H1 (cell line): ENCODE data around the gene OPA3. TPM values are rescaled to one million over a fixed set of nuclear protein-coding genes. Genes with fewer than 3 reads are reported as not detected.

ENCODE experiments used
- CTCF ChIA-PET: fragments of 300-600 bp; sonication (Branson Sonifier 250); formaldehyde crosslinking; loops from one replicate; lab custom pipeline; 2021; ENCODE audit not compliant: partially characterized antibody; lab: Charles Lee
- POLR2A ChIA-PET: fragments of 300-600 bp; sonication (Branson Sonifier 250); formaldehyde crosslinking; loops from one replicate; lab custom pipeline; 2021; ENCODE audit warnings: inconsistent platforms; ENCODE audit not compliant: partially characterized antibody; lab: Charles Lee
- DNase-seq, 2 experiments: peaks; one replicate each; pipeline versions ENCODE4 v3.0.0 to v3.0.0-alpha.2; 2010 to 2022; ENCODE audit warnings: low spot score in 2 of 2, low read depth in 1 of 2, mixed read lengths in 1 of 2
- FAIRE-seq: peaks from 2 replicates; lab custom pipeline; 2011; peaks lifted over from hg19 to GRCh38; lab: Jason Lieb, UNC
- H2AFZ ChIP-seq: 2 replicates; pipeline ENCODE4 v1.8.1; 2012; ENCODE audit warnings: low read length, inconsistent platforms
- H2AK5ac ChIP-seq: 2 replicates; pipeline ENCODE4 v1.6.1; 2013; ENCODE audit warnings: low read depth, low read length
- H2BK120ac ChIP-seq: replicated peaks from 2 replicates; pipeline ENCODE3; 2013; ENCODE audit warnings: low read depth, low read length, inconsistent platforms
- H2BK12ac ChIP-seq: 2 replicates; pipeline ENCODE4 v1.6.1; 2013; ENCODE audit warnings: low read depth, low read length
- H2BK15ac ChIP-seq: 2 replicates; pipeline ENCODE4 v1.6.1; 2013; ENCODE audit warnings: low read length
- H2BK20ac ChIP-seq: 2 replicates; pipeline ENCODE4 v1.6.1; 2013; ENCODE audit warnings: low read length
- H2BK5ac ChIP-seq: 2 replicates; pipeline ENCODE4 v1.6.1; 2013; ENCODE audit warnings: low read depth, low read length
- H3K14ac ChIP-seq: 2 replicates; pipeline ENCODE4 v1.6.1; 2013; ENCODE audit warnings: inconsistent platforms; ENCODE audit not compliant: insufficient read length
- H3K18ac ChIP-seq: 2 replicates; pipeline ENCODE4 v1.6.1; 2013; ENCODE audit warnings: low read length; ENCODE audit errors: extremely low read depth
- H3K23ac ChIP-seq: 2 replicates; pipeline ENCODE4 v1.6.1; 2013; ENCODE audit warnings: inconsistent platforms; ENCODE audit not compliant: insufficient read length
- H3K23me2 ChIP-seq: 2 replicates; pipeline ENCODE4 v1.6.1; 2013; ENCODE audit warnings: low read depth, low read length
- H3K27ac ChIP-seq: 2 replicates; pipeline ENCODE4 v1.6.1; 2011; ENCODE audit warnings: low read depth, low read length, inconsistent platforms
- H3K27me3 ChIP-seq, 4 experiments: replicated peaks in 1 of 4; 1 replicate in 1 of 4; 2 replicates in 3 of 4; pipeline versions ENCODE4 v1.6.1 to v1.8.1; 2011 to 2013; ENCODE audit warnings: low read length in 3 of 4, mild to moderate bottlenecking in 3 of 4, inconsistent platforms in 2 of 4, mixed read lengths in 2 of 4, moderate library complexity in 1 of 4; ENCODE audit not compliant: control insufficient read depth in 3 of 4, insufficient read depth in 3 of 4; ENCODE audit errors: extremely low read depth in 1 of 4
- H3K36me3 ChIP-seq, 4 experiments: 2 replicates each; pipeline versions ENCODE4 v1.6.1 to v1.8.1; 2011 to 2013; ENCODE audit warnings: mild to moderate bottlenecking in 4 of 4, low read length in 3 of 4, moderate library complexity in 2 of 4, control low read depth in 1 of 4, inconsistent platforms in 1 of 4; ENCODE audit not compliant: insufficient read depth in 4 of 4, control insufficient read depth in 2 of 4
- H3K4ac ChIP-seq: replicated peaks from 2 replicates; pipeline ENCODE3; 2013; ENCODE audit warnings: low read length, low read depth, mixed read lengths, inconsistent platforms; ENCODE audit not compliant: insufficient read length
- H3K4me1 ChIP-seq, 4 experiments: replicated peaks in 1 of 4; 1 replicate in 1 of 4; 2 replicates in 3 of 4; pipeline versions ENCODE4 v1.6.1 to v1.8.1; 2011 to 2013; ENCODE audit warnings: low read length in 3 of 4, inconsistent platforms in 2 of 4, mixed read lengths in 1 of 4; ENCODE audit not compliant: insufficient read depth in 4 of 4, control insufficient read depth in 3 of 4
- H3K4me2 ChIP-seq, 2 experiments: 2 replicates each; pipeline versions ENCODE4 v1.6.1 to v1.8.1; 2011 to 2013; ENCODE audit warnings: low read depth in 2 of 2, low read length in 2 of 2, control low read depth in 1 of 2, inconsistent platforms in 1 of 2, mild to moderate bottlenecking in 1 of 2; ENCODE audit not compliant: insufficient read depth in 1 of 2
- H3K4me3 ChIP-seq, 4 experiments: fragments of 200-600, 300-600 bp in 1 of 4; sonication (generic), shearing (Covaris generic), sonication (Bioruptor Twin) in 1 of 4; 2 replicates each; pipeline versions ENCODE4 v1.5.1 to v1.8.1; 2011 to 2016; ENCODE audit warnings: low read length in 4 of 4, low read depth in 3 of 4, control low read depth in 2 of 4, inconsistent platforms in 2 of 4, mild to moderate bottlenecking in 2 of 4, mixed read lengths in 1 of 4, moderate library complexity in 1 of 4; ENCODE audit not compliant: insufficient read depth in 2 of 4; ENCODE audit errors: extremely low read depth in 1 of 4
- H3K56ac ChIP-seq: replicated peaks from 2 replicates; pipeline ENCODE3; 2013; ENCODE audit warnings: low read depth, mild to moderate bottlenecking, mixed read lengths, low read length, inconsistent platforms; ENCODE audit not compliant: insufficient read length
- H3K79me1 ChIP-seq: 2 replicates; pipeline ENCODE4 v1.6.1; 2013; ENCODE audit warnings: low read depth, low read length, control low read depth
- H3K79me2 ChIP-seq, 2 experiments: 2 replicates each; pipeline versions ENCODE4 v1.6.1 to v1.8.1; 2012 to 2013; ENCODE audit warnings: low read length in 2 of 2, mild to moderate bottlenecking in 2 of 2, inconsistent platforms in 1 of 2; ENCODE audit not compliant: insufficient read depth in 2 of 2, control insufficient read depth in 1 of 2
- H3K9ac ChIP-seq, 4 experiments: replicated peaks in 1 of 4; 1 replicate in 1 of 4; 2 replicates in 3 of 4; pipeline versions ENCODE4 v1.6.1 to v1.8.1; 2011 to 2013; ENCODE audit warnings: low read depth in 3 of 4, low read length in 3 of 4, control low read depth in 2 of 4, mild to moderate bottlenecking in 2 of 4, moderate library complexity in 2 of 4, inconsistent platforms in 1 of 4; ENCODE audit errors: extremely low read depth in 1 of 4
- H3K9me3 ChIP-seq, 2 experiments: 2 replicates each; pipeline versions ENCODE4 v1.6.1 to v1.8.1; 2012 to 2013; ENCODE audit warnings: mild to moderate bottlenecking in 2 of 2, moderate library complexity in 2 of 2, control low read depth in 1 of 2, inconsistent platforms in 1 of 2, low read depth in 1 of 2, low read length in 1 of 2, mixed read lengths in 1 of 2; ENCODE audit not compliant: insufficient read depth in 2 of 2
- H4K20me1 ChIP-seq, 2 experiments: replicated peaks in 1 of 2; 2 replicates each; pipeline versions ENCODE3 to v1.8.1; 2011 to 2013; ENCODE audit warnings: inconsistent platforms in 2 of 2, low read length in 2 of 2, mild to moderate bottlenecking in 1 of 2; ENCODE audit not compliant: insufficient read depth in 2 of 2, control insufficient read depth in 1 of 2
- H4K5ac ChIP-seq: 2 replicates; pipeline ENCODE4 v1.6.1; 2013; ENCODE audit warnings: low read length, low read depth, mixed read lengths, inconsistent platforms; ENCODE audit not compliant: insufficient read length
- H4K8ac ChIP-seq: 2 replicates; pipeline ENCODE4 v1.8.0; 2013; ENCODE audit warnings: mild to moderate bottlenecking, moderate library complexity, low read length, inconsistent platforms; ENCODE audit not compliant: insufficient read depth; ENCODE audit errors: extremely low read depth
- H4K91ac ChIP-seq: replicated peaks from 2 replicates; pipeline ENCODE3; 2013; ENCODE audit warnings: low read length, mixed read lengths, inconsistent platforms; ENCODE audit not compliant: insufficient read length
- HDAC2 ChIP-seq, 2 experiments: fragments of 300-600 bp in 1 of 2; sonication (generic) in 1 of 2; IDR thresholded peaks; 2 replicates each; pipeline ENCODE4 v1.6.1; 2011 to 2012; ENCODE audit warnings: low read depth in 2 of 2, low read length in 2 of 2, mild to moderate bottlenecking in 2 of 2, moderate library complexity in 2 of 2, borderline replicate concordance in 1 of 2, inconsistent platforms in 1 of 2
- NANOG ChIP-seq: IDR thresholded peaks from 2 replicates; pipeline ENCODE4 v1.6.1; 2011; ENCODE audit warnings: low read length, low read depth, mild to moderate bottlenecking, inconsistent platforms; ENCODE audit not compliant: insufficient read depth, poor library complexity, severe bottlenecking
- WGBS, 2 experiments: shearing (Covaris generic) in 1 of 2; methylation state at CpG; one replicate each; pipeline versions ENCODE4 v1.1.6 to v1.1.7; 2013 to 2015; ENCODE audit warnings: low lambda C conversion rate in 2 of 2, mixed read lengths in 2 of 2, inconsistent platforms in 1 of 2, low coverage in 1 of 2, missing lambda C conversion rate in 1 of 2; ENCODE audit not compliant: insufficient replicate concordance in 2 of 2, insufficient coverage in 1 of 2, insufficient read length in 1 of 2; ENCODE audit errors: extremely low coverage in 1 of 2, missing lambda C conversion rate in 1 of 2; 5-methylcytosine and 5-hydroxymethylcytosine counted together
- polyA plus RNA-seq, 7 experiments: library from polyadenylated mRNA; depleted of rRNA in 3 of 7; stranded (reverse) in 5 of 7; unstranded in 2 of 7; fragments of >200 nt in 5 of 7; fragments of 200-250 nt in 2 of 7; gene quantifications; 1 replicate in 5 of 7; 2 replicates in 1 of 7; 4 replicates in 1 of 7; pipeline versions ENCODE4 v1.2.1 to v1.2.3, GENCODE V29; 2011 to 2013; ENCODE audit warnings: missing spikeins in 2 of 7, mixed read lengths in 2 of 7
- total RNA-seq: library from RNA; stranded (reverse); fragmentation: NEBNext Ultra II Directional; extraction: Animal tissue kit (Norgen Biotek cat#: 25700); gene quantifications from 2 replicates; pipeline ENCODE4 v1.2.1, GENCODE V29; 2021

The OPA3 gene
- total and polyA plus RNA-seq, 2 of the 8 experiments (the other 6 are each of a cell fraction or from before 2014, with no cell fraction given) = 12.5 to 14.5 TPM

- Histone ChIP-seq H2BK15ac (no peak overlapping the region), H3K27ac (no peak overlapping the region), H2BK5ac (no peak overlapping the region), H3K79me1 (no peaks in the 10 kb centered on the region), H4K8ac (no peak overlapping the region), H2AK5ac (no peak overlapping the region), H3K18ac (no peak overlapping the region), H3K23me2 (peaks cover 4% of the 10 kb centered on the region; the same call in 1 of the 2 replicates), H3K36me3 (peaks cover 0 to 2% (median 0%) of the 10 kb centered on the region in 4 experiments; a peak in 2 of 8 replicates), H2BK20ac (no peak overlapping the region), H4K91ac (no peak overlapping the region), H3K56ac (no peak overlapping the region), H2BK120ac (no peak overlapping the region), H3K14ac (no peak overlapping the region), H3K27me3 (peaks cover 0 to 4% (median 0%) of the 10 kb centered on the region in 4 experiments; a peak in 2 of 7 replicates), H3K4me2 (peak overlapping the region; percentile 38 to 79), H3K79me2 (no peaks in the 10 kb centered on the region), H3K9me3 (no peaks in the 10 kb centered on the region), H3K4me1 (peaks cover 0 to 4% (median 2%) of the 10 kb centered on the region in 4 experiments; a peak in 4 of 7 replicates), H2AFZ (no peak overlapping the region), H3K4me3 (peak overlapping the region; percentile 24 to 71 (median 46); a peak in 5 of 8 replicates), H3K9ac (no peak overlapping the region), H4K5ac (no peak overlapping the region), H2BK12ac (no peak overlapping the region), H4K20me1 (peaks cover 0 to 10% of the 10 kb centered on the region in 2 experiments), H3K23ac (no peak overlapping the region), H3K4ac (no peak overlapping the region)
- ChIA-PET CTCF (interaction anchor here (0.6 to 1.5 kb wide), 2 partner anchors 15 to 77 kb away, joined by 4 to 5 read pairs; no protein-coding TSS in a partner anchor), POLR2A (interaction anchor here (0.6 to 4.6 kb wide), 4 partner anchors 14 to 25 kb away, joined by 3 to 25 read pairs (median 4); partner anchors contain the start of genes FOSB and VASP)
- DNase-seq (no peak), FAIRE-seq (no peak)
- WGBS, 2 experiments = 87% methylated on average over 5 of the region's 5 CpGs; no CpG with 5 or more reads in 1 of the 2 experiments
- TF ChIP-seq NANOG (no peak), HDAC2 (IDR thresholded peaks at IDR 0.05; ENCODE audit: borderline replicate concordance in 1 of 2, low read depth in 2 of 2, low read length in 2 of 2) (peak in 1 of 2 experiments; percentile 23; a peak in 1 of 4 replicates)
Measured at GRCh38 chr19:45492137-45492626, 92.4 kb downstream of the OPA3 start.
